GM18873 (cell line): Measurements from ENCODE around the gene CHMP1B.
A peak's percentile ranks its signal among the peaks of the same experiment; 100 is the strongest.

Experiments used
- ATAC-seq: cut with Tn5 transposase; IDR thresholded peaks from one replicate; pipeline ENCODE4 v1.9.1; 2021; ENCODE audit warnings: mild to moderate bottlenecking, moderate library complexity, moderate number of reproducible peaks; ENCODE audit not compliant: unreplicated experiment, low FRiP score

CHMP1B gene, protein sequence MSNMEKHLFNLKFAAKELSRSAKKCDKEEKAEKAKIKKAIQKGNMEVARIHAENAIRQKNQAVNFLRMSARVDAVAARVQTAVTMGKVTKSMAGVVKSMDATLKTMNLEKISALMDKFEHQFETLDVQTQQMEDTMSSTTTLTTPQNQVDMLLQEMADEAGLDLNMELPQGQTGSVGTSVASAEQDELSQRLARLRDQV

DNA sequence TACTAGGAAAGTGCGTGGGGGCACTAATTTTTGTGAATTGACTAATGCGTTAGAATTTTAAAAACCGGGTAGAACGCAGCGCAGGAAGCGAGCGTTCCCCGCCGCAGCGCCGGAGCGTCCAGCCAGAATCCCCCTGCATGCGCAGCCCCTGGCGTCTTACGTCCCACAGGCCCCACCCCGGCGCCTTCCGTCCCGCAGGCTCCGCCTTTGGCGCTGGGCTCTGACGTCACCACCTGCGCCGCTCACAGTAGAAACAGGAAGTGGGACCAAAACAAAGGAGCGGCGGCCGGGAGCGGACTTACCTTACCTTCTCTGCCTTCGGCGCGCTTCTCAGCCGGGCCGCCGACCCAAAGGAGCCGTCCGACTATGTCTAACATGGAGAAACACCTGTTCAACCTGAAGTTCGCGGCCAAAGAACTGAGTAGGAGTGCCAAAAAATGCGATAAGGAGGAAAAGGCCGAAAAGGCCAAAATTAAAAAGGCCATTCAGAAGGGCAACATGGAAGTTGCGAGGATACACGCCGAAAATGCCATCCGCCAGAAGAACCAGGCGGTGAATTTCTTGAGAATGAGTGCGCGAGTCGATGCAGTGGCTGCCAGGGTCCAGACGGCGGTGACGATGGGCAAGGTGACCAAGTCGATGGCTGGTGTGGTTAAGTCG, at the start of gene CHMP1B:
Gene CHMP1B (plus strand): TSS at position 268 of the 660 bp plus-strand sequence. CDS start 99 bp downstream, at position 367.
- peak; percentile 87 for ATAC-seq

DNA sequence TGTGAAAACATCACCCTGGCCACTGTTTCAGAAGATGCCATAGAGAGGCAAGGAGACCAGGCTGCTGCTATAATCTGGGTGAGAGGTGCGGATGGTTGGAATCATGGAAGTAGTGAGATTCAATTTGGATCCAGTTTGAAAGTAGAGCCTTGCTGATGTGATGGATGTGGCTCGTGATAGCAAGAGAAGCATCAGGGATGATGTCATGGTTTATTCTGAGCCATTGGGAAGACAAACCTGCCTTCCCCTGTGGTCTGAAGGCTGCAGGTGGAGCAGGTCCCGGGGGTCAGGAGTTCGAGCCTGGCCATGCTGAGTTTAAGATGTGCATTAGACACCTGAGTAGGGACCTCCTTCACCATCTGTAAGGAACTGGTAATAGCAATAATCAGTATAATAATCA, 49.6 kb upstream of the CHMP1B start:
- no peak for ATAC-seq

DNA sequence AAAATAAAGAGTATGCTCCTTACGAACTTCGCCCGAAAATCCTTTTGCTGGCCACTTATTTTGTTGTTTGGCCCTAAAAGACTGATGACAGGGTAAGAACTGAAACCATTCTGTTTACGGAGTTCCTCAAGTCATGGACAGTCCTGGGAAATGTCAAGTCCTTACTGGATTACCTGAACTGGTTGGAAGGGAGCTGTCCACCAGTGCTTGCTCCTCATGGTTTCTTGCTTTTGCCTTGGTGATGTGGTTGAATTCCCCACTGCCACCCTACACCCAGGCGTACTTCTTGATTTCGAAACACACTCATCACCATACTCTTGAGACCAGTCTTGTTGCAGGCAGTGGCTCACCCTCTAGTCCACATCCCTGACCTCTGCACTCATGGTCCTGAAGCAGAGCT, 49.1 kb upstream of the CHMP1B start:
- ATAC-seq, result no peak

DNA sequence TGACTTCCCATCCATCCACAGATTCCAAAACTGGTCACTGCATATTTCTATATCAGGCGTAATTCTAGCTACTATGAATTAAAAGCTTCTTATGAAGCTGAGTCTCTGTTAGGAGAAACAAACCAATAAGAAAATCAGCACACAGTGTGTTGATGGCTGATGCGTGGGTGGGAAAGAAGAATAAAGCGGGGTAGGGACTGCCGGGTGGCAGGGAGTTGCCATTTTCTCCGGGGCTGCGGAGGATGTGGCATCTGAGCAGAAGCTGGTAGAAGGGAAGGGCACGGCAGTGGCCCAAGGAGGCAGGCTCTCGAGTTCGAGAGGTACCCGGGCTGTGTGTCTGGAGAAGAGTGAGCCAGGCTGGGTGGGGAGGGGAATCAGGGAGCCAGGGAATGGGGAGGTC, 48.6 kb upstream of the CHMP1B start:
- no peak for ATAC-seq

DNA sequence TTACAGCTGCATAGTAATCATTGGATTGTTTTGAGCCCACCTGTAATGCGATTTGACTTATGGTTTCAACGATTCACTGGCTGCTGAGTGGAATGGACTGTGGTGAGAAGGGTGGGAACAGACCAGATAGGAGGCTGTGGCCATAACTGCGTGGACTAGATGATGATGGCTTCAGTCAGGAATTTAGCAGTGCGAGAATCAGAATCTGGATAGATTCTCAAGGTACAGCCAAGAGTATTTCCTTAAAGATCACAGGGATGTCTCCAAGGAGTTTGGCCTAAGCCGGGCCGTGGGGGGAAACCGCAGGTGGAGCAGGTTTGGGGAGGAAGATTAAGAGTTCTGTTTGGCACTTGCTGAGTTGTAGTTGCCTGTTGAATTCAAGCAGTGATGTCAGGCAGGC, 44.0 kb upstream of the CHMP1B start:
- ATAC-seq, result no peak

DNA sequence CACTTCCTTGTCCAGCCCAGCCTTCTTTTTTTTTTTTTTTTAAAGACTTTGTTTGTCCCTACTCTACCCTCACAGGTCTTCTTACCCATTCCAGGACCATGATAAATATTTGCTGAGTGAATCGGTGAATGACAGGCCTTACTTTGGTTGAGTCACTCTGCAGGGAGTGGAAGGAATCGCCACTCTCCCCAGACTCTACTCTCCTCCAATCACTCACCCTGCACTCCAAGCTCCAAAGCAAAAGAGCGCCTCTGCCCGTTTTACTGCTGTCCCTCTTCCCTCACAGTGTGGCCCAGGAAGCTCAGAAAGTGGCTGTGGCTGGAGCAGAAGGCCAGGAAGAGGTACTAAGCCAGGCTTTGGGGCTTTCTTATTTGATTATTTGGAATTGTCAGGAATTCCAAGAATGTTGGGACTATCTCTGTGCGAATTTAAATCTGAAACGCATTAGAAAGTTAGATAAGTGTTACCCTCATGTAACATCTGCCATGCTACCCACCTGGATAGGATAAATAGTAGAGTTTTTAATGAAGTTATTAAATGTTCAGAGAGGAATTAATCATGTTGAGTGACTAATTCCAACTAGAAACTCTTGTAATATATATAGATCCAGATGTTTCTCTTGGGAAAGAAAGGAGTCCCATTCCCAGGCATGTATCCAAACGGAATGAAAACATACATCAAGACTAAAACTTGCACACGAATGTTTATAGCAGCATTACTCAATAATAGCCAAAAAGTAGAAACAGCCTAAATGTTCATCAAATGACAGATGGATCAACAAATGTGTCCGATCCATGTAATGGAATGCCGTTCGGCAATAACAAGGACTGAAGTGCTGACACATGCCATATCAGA, 43.0 kb upstream of the CHMP1B start:
- no peak for ATAC-seq

DNA sequence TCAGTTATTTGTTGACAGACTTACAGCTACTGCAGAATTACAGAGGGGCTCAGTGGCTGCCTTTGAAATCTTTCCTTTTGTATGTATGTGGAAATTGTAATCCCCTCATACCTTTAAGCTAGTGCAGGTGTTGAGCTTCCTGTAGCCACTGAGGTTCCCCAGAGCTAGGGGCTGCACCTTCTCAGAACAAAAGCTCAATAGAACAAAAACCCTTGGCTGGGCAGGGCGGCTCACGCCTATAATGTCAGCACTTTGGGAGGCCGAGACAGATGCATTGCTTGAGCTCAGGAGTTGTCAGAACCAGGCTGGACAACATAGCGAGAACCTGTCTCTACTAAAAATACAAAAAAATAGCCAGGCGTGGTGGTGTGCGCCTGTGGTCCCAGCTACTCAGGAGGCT, 41.3 kb upstream of the CHMP1B start:
- no peak for ATAC-seq

DNA sequence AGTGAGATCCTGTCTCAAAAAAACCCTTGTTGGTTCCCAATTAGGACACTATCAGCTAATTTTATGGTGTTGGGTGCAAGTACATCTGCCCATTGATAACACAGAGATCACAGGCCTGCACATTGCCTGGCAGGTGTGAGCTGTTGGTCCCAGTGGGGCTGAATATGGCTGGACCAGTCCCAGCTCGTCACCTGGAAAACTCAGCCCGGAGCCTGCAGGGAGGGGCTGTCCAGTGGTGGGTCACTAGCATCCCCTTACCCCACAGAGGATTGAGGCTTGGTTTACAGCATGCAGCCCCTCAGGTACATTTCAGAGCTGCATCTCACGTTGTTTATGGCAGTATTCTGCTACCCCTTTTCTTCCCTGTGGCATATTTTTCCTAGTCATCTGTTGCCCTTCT, 40.8 kb upstream of the CHMP1B start:
- ATAC-seq, result no peak

DNA sequence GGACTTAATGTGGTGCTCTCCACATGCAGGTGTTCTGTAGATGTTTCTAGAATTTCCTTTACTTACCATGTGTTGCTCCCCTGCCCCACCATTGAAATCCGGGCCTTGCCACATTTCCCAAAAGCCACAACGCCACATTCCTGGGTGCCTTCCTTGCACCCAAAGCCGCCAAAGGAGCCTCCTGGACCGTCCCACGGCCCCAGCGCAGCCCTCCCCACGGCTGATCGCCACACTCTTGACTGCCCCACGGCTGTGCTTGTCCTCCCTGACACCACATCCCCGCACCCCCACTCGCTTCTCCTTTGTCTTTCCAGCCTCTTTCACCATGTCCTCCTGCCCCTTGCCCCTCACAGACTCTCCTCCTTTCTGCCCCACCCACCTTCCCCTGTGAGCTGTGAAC, 40.2 kb upstream of the CHMP1B start:
- ATAC-seq, result no peak

DNA sequence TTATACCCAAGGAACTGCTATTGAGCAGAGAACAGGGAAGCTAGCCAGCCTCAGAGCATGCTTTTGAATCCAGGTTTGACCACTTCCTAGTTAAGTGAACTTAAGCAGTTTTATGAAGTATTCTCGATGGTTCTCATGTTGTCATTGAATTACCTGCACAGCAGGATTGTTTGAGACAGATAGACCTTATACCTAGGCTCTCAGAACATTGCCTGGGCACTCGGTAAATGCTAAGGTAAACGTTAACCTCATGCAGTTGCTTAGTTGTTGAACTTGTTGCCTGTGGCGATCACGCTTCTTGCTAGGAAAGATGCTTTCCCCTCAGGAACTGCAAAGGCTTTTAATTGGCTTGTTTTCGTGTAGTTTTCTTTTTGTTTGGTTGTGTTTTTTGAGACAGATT, 34.0 kb upstream of the CHMP1B start:
- no peak for ATAC-seq

DNA sequence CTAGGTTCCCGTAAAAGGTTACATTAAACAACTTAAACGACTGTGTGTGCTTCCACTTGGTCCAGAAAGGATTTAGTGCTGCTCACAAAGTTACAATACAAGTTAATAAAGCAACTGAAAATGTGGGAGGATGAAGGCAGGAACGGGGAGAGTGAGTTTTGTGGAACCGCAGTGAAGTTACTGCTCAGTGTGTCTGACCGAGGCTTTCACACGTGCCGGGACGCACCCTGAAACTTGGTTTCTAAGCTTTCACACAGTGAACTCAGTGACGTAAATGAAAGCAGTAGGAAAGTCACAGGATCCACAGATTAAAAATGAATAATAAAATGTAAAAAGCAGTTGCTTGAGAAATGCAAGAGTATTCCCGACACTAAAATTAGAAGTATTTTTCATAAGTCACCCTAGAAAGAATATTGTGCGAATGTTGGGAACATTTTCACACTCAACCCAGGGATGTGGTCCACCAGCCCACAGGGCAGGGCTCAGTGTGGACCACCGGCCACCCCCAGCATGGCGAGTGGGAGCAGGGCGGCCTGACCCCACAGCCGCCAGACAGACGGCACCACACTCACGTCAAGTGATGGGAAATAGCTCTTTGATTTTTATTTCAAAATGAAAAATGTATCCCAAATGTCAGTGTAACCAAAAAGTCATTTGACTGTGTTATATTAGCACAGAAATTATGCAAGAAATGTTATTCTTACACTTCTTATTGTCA, 32.6 kb upstream of the CHMP1B start:
- no peak for ATAC-seq

DNA sequence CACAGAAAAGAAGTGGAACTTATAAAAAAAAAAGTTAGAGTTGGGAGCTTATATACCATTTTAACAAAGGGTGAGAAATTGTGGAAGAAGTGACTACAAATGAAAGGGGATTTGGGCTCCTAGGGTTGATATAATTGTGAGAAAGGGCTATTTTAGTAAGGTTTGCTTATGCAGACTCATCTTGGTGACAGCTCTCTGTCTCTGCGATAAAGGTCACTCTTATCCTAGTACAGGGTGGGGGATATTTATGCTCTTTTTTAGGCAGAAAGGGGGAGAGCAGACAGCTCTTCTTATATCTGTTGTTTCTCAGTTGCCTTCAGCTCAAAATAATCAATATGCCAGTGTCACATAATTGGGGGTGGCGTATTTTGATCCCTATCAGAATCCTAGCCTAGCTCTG, 31.3 kb upstream of the CHMP1B start:
- ATAC-seq, result no peak

DNA sequence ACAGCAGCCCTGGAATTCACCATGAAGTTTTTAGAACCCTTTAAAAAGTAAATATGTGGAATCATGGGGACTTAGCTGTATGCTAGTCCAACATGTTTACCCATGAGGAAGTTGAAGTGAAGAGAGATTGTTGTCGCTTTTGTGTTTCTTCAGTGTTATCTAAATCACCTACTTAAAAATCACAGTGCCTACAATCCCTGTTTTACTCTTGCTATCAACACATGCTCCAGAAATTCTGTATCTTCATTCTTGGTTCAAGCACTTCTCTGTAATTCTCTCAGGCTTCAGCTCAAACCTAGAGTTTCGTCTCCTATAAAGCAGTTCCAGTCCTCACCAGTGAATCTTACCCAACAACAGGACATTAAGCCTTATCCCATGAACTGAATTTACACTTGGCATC, 30.5 kb upstream of the CHMP1B start:
- ATAC-seq, result no peak

DNA sequence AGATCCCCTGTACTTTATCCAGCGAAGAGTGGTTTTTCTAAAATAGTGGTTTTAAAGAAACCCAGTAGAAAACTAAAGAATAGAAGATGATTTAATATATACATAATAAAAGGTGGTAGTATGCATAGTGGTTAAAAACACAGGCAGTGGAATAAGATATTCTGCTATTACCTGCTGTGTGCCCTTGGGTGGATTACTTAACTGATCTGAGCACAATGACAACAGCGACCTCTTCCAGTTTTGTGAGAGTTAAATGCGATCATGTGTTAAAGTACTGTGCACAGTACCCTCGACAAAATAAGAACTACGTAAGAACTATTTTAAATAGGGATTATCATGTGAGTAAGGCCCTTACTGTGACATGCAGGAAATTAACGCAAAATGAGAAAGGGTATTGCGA, 30.0 kb upstream of the CHMP1B start:
- no peak for ATAC-seq

DNA sequence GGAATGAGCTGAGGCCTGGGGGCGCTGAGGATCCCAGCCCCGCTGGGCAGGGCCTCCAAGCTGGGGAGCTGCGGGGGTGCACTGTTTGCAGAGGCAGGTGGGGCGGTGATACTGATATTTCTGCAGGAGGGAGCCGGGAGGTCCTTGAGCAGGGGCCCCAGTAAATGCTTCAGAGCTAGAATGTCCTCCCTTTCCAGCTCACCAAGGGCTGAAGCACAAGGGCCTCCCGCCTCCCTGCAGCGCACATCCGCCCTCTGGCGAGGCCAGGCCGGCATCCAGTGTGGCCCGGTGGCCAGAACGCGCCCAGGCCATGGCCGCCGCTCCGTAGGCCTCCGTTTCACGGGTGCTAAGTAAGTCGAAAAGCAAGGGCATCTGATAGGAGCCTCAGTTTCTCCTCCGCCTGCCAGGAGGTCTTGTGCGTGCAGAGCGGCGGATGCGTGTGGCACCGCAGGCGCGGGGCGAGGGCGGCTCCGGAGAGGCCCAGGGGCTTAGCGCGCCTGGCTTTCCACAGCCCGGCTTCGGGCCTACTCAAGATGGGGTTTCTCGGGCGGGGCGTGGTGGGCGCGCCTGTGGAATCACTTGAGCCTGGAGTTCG, 29.5 kb upstream of the CHMP1B start:
- ATAC-seq, result no peak

DNA sequence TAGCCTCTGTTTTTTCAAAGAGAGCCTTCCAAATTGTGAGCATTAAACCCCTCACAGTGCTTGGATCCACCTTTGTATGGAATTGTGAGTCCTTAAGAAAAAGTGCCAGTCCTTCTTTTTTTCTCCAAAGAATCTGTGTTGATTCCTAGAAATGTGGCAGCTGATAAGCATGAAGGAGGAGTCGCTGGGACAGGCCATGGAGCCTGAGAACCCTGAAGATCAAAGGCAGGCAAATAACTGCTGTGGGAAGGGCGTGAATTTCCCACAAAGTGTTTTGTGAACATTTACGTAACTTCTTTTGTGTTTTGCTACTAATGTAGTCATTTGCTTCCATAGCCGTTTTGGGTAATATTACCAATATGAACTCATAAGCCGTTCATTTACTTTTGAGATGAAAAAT, 27.7 kb upstream of the CHMP1B start:
- no peak for ATAC-seq

DNA sequence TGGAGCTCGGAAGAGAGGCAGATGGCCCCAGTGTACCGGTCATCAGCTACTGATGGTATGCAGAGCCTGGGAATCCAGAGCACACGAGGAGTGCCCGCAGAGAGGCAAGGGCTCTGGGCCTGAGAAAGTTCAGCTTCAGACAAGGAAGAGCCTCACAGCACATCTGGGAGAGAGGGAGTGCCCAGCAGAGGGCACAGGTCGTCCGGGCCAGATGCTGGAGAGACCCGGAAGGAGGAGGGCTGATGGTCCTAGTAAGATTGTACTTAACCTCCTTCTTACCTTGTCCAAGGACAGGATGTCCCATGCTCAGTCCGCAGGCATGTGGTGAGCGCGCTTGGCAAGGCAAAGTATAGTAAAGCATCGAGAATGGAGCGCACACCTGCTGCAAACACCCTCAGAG, 24.4 kb upstream of the CHMP1B start:
- no peak for ATAC-seq

DNA sequence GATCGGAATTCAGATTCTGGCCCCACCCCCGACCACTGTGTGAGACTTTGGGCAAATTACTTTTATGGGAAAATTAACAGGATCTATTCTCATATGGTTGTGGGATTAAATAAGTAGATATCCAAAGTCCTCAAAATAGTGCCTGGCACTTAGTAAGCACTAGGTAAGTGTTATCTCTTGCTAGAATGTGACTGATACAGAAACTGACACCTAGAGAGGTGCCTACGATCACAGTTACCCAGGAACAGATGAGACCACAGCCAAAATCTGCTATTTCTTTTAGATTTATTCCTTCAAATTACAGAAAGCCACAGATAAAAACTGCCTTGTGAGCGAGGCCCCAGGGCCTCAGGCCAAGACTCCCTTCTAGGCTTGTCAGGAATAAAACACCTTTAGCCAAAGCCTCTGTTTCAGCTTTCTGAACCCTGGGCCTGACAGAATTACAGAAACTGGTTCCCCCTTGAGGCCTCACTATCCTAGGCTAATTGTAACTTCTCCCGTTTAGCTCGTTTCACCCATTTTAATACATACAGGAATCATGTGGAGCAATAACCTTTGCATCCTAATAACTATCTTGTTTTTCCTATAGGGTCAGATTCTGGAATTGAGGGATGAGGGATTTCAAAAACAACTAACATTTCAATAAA, 22.3 kb upstream of the CHMP1B start:
- ATAC-seq, result no peak

DNA sequence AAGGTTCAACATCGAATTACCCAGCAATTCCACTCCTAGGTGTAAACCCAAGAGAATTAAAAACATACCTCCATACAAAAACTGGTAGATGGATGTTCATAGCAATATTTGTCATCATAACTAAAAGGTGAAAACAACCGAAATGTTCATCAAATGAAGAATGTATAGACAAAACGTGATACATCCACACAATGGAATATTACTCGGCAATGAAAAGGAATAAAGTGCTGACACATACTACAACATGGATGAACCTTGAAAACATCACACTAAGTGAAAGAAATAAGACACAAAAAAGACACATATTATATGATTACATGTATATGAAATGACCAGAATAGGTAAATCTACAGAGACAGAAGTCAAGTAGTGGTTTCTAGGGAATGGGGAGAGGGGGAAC, 20.6 kb upstream of the CHMP1B start:
- no peak for ATAC-seq

DNA sequence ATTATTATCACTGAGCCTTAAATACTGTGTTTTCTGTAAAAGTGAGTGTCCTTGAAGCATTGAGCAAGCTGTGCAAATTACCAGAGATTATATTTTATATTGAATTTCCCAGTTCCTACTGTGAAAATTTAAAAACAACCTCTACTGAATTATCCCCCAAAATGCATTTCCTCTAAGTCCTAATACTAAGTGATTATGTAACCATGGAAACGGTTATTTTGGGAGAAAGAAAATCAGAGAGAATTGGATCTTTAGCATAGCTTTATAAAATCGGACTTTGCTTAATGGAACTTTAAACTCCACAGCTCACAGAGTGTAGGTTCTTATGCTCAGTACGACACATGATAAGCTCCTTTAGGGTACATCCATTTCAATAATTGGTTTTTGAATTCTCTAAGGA, 19.3 kb upstream of the CHMP1B start:
- ATAC-seq, result no peak
